ENCODE measurements around the gene RAD51AP2.

DNA sequence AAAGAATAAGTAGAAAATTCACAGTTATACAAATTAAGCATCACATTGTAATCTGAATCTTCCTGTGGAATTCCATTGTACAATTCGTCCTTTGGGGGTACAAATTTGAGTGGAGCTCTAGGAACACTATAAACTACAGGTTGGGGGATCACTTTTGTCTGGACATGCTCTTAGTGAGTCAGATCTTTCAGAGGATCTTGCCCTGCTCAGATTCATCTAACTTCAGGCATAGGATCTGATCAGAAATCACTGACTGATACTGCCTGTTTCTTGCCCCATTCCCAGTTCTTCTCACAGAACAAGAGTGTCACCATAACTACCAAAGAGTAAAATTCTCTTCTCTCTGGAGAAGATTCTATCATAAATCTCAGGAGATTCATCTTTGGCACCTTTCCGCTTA, 11.5 kb upstream of the RAD51AP2 start:
- TF ChIP-seq, protein P1, sequence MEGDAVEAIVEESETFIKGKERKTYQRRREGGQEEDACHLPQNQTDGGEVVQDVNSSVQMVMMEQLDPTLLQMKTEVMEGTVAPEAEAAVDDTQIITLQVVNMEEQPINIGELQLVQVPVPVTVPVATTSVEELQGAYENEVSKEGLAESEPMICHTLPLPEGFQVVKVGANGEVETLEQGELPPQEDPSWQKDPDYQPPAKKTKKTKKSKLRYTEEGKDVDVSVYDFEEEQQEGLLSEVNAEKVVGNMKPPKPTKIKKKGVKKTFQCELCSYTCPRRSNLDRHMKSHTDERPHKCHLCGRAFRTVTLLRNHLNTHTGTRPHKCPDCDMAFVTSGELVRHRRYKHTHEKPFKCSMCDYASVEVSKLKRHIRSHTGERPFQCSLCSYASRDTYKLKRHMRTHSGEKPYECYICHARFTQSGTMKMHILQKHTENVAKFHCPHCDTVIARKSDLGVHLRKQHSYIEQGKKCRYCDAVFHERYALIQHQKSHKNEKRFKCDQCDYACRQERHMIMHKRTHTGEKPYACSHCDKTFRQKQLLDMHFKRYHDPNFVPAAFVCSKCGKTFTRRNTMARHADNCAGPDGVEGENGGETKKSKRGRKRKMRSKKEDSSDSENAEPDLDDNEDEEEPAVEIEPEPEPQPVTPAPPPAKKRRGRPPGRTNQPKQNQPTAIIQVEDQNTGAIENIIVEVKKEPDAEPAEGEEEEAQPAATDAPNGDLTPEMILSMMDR (IDR thresholded peaks at IDR 0.05): no peak
- TF ChIP-seq POLR2A (IDR thresholded peaks at IDR 0.05) (no peak), POLR2AphosphoS5 (IDR thresholded peaks at IDR 0.05) (no peak)
